Measurements from ENCODE around the gene WNT11. TPM values are rescaled to one million over a fixed set of nuclear protein-coding genes. Genes with fewer than 3 reads are reported as not detected.

WNT11 gene
- total RNA-seq, result 0.50 TPM in 1 of 2 replicates, not detected in the other

GRCh38 chr11:76206327-76207081 lies at the start of gene WNT11:
WNT11 (minus strand) TSS chr11:76206502; CDS start chr11:76206407, 95 bp downstream.

Other genes starting within 250 kb of the WNT11 start
- 58.5 and 69.2 TPM in 2 replicates for gene THAP12, start 174.6 kb upstream of the WNT11 start, total RNA-seq
- 1.7 and 2.3 TPM in 2 replicates for gene GVQW3, start 174.8 kb upstream of the WNT11 start, total RNA-seq
- 11.1 and 15.4 TPM in 2 replicates for gene EMSY, start 238.5 kb upstream of the WNT11 start, total RNA-seq